Retina (tissue), 1 donor: ENCODE results near the gene LDLR.
"Not testable (repeated sequence)": the region's sequence is repeated elsewhere in the genome, so short reads cannot be mapped to it uniquely, and the experiment has no call there.

Experiments used
- DNase-seq: peaks from one replicate; pipeline ENCODE4 v3.0.0-alpha.2; 2016

Gene LDLR

GRCh38 chr19:11176466-11177193 lies 87.4 kb downstream of the LDLR start:
- DNase-seq: no peak

- DNase-seq: no peak
These were observed 88.3 kb downstream of the LDLR start for GRCh38 chr19:11177592-11177991.

DNA sequence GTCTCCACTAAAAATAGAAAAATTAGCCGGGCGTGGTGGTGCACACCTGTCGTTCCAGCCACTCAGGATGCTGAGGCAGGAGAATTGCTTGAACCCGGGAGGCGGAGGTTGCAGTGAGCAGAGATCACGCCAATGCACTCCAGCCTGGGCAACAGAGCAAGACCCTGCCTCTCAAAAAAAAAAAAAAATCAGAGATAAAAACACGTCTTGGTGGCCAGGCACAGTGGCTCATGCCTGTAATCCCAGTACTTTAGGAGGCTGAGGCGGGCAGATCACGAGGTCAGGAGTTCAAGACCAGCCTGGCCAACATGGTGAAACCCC lies 89.8 kb downstream of the LDLR start:
- not testable (repeated sequence) for DNase-seq

- no peak for DNase-seq
These were observed 90.5 kb downstream of the LDLR start for GRCh38 chr19:11179716-11180297.

GRCh38 chr19:11180346-11180745 lies 91.1 kb downstream of the LDLR start:
- no peak for DNase-seq

- not testable (repeated sequence) for DNase-seq
These were observed 91.7 kb downstream of the LDLR start for GRCh38 chr19:11180975-11181374.

DNA sequence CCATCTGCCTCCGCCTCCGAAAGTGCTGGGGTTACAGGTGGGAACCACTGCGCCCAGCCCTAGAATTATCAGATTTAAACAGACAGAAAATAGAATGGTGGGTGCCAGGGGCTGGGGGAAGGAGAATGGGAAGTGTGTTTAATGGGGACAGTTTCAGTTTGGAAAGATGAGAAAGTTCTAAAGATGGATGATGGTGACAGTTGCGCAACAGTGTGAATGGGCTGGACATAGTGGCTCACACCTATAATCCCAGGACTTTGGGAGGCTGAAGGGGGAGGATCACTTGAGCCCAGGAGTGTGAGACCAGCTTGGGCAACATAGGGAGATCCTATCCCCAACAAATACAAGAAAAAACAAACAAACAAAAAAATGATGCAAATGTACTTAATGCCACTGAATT lies 92.2 kb downstream of the LDLR start:
- no peak for DNase-seq
